Fibroblast of the conjunctiva (primary cell): ENCODE results near the gene GGN.
"Not testable (repeated sequence)": the region's sequence is repeated elsewhere in the genome, so short reads cannot be mapped to it uniquely, and the experiment has no call there.

Source experiments
- DNase-seq: peaks from one replicate; pipeline ENCODE4 v3.0.0-alpha.2; 2010; ENCODE audit warnings: low read depth

GGN gene

DNA sequence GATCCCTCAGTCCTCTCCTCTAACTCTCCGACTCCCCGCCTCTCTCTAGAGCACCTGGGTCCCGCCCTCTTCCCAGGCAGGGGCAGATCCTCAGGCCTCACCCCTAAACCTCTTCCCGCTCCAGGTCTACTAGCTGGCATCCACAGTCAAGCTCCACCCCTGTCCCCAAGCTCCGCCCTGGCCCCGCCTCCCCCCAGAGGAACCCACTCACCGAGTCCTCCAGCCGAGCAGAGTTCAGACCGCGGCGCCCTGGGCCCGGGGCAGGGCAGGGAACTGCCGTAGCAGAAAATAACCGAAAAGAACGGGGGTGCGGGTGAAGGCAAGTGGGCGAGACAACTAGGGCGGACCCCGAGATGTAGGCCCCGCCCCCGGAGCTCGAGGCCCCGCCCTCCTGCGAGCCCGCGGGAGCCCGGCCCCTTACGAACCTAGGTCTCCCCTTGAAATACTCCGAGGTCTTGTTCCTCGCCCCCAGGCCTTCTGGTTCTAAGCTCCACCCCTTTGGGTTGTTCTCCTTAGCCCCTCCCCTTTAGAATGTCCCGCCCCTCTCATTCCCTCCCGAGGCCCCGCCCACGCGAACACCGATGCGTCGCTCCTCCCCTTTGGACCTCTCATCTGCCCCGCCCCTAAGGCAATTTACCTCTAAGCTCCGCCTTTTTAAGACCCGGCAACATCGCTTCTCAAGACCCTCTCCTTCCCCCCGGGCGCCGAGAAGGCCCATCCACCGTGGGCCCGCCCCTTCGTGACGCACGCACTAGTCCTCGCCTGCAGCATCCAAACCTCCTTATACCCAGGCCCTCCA, at the start of gene GGN:
TSS of gene GGN (minus strand) at position 485 of the 799 bp plus-strand sequence. CDS start 773 bp downstream, outside the sequence.
- peak; percentile 88 for DNase-seq

GRCh38 chr19:38437295-38437694, 49.5 kb upstream of the GGN start:
- DNase-seq: no peak

- DNase-seq: no peak
Observed at GRCh38 chr19:38434549-38435051, 46.8 kb upstream of the GGN start.

DNA sequence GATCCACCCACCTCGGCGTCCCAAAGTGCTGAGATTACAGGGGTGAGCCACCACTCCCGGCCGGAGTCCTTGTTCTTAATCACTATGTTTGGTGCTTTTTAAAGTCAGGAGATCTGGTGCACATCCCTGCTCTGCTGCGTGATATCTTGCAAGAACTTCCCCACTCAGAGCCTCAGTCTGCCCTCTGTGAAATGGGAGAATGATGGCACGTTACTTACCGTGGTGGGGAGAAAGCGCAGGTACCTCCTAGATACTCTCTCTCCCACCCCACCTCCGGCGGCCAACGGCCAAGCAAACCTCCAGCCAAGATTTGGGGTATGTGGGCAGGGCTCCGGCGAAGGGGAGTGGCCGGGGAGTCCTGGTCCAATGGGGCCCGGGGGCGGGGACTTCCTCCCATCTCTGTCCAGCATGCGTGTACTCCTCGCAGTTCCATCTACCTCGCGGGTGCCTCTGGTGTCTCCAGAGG, 45.5 kb upstream of the GGN start, which contains the start of gene RYR1:
TSS of gene RYR1 (plus strand) at position 424 of the 466 bp plus-strand sequence. CDS start 139 bp downstream, outside the sequence.
- no peak for DNase-seq

DNA sequence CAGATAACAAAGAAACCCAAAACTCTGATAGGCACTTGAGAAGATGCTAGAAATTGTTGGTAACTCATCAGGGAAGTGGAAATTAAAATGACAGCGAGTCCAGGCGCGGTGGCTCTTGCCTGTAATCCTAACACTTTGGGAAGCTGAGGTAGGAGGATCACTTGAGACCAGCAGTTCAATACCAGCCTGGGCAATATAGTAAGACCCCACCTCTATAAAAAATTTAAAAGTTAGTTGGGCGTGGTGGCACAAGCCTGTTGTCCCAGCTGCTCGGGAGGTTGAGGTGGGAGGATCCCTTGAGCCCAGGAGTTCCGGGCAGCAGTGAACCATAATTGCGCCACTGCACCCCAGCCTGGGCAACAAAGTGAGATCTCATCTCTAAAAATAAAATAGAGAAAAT, 43.1 kb upstream of the GGN start:
- DNase-seq: no peak

GRCh38 chr19:38429811-38430156, 42.0 kb upstream of the GGN start:
- DNase-seq: no peak

- DNase-seq: no peak
Observed at GRCh38 chr19:38429055-38429810, 41.4 kb upstream of the GGN start.

DNA sequence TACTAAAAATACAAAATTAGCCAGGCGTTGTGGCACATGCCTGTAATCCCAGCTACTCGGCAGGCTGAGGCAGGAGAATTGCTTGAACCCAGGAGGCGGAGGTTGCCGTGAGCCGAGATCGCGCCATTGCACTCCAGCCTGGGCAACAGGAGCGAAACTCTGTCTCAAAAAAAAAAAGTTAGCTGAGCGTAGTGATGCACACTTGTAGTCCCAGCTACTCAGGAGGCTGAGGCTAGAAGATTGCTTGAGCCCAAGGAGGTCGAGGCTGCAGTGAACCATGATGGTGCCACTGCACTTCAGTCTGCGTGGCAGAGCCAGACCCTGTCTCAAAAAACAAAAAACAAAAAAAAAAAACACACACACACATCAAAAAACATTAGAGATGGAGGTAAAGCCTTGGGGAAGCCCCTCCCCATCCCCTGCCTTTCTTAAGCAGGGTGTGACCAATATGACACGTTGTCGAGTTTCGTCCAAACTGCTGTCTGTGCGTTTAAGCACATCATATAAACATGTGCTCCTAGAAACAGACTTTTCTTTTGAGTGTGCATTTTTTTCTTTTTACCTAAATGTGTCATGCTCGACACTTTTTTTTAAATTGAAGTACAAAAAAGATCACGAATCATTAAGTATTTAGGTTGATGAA, 39.3 kb upstream of the GGN start:
- not testable (repeated sequence) for DNase-seq

DNA sequence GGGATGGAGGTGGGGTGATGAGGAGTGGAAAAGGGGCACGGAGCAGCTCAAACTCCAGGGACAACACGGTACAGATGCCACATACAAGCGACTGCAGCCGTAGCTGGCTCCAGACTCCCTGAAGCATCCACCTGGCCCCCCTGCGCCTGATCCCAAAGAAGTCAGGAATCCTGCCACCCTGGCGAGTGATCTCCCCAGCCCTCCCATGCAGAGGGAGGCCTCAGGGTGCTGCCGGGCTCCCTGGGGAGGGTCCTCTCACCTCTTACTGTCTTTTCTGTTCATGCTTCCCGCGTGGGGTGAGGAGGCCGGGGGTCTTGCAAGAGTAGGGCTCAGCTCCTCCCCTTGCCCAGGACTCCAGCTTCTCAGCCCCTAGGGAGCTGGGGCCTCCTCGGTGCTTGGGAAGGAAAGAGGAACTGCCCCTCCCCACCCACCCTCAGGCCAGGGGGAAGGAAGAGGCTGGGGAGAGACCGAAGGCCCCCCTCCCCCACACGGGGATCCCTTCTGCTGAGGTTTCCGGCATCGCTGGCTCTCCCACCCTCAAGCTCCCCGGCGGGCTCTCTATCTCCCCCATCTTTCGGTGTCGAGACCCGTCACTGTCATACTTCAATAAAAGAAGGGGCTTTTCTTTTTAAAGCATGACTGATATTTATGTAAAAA, 38.1 kb upstream of the GGN start, which contains the start of gene RASGRP4:
TSS of gene RASGRP4 (minus strand) at position 410 of the 657 bp plus-strand sequence. CDS start at position 282, 128 bp downstream.
- no peak for DNase-seq

DNA sequence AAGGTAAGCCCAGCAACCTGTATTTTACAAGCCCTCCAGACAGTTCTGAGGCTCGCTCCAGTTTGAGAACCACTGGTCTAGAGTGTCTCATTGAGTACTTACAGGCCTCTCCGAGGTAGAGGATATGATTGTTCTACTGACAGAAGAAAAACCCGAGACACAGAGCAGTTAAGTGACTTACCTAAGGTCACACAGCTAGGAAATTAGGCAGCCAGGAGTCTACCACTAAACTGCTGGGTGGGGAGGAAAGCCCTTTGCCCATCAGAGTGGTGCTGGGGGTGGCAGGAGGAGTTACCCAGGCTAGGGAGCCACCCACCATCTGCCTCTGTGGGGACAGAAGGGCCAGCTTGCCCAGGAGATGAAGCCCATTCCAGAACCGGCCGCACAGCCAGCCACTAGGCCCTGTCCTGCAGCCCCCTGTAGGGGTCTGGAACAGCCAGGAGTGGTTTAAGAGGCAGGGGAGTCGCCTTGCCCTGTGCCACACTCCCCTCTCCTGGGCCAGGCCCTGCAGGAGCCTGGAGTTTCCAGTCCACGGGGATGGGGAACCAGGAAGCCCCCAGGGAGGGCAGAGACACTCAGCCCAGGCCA, 37.5 kb upstream of the GGN start:
- no peak for DNase-seq

DNA sequence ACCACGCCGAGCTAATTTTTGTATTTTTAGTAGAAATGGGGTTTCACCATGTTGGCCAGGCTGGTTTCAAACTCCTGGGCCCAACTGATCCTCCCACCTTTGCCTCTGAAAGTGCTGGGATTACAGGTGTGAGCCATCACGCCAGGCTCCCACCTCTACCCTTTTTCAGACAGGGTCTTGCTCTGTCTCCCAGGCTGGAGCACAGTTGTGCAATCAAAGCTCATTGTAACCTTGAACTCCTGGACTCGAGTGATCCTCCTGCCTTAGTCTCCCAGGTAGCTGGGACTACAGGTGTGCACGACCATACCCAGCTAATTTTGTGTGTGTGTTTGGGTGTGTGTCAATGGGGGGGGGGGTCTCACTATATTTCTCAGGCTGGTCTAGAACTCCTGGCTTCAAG, 36.4 kb upstream of the GGN start:
- DNase-seq: no peak

GRCh38 chr19:38422438-38422837, 34.6 kb upstream of the GGN start:
- no peak for DNase-seq

DNA sequence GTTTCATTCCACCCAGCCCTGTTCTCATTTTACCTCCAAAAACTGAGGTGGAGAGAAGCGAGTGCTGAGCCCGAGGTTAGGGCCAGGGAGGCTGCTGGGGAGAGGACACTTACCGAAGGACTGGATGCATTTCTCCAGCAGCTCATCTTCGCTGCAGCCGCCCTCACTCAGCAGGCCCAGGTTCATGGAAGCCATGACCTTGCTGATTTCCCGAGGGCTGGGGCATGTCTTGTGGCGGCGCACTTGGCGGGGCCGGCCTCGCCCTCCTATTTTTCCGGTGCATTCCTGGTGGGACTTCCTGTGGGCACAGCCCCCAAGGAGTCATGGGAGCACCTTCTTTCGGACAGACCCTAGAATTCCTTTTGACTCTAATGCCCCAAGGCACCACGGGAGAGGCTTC, 34.0 kb upstream of the GGN start:
- no peak for DNase-seq

GRCh38 chr19:38420935-38421334, 33.1 kb upstream of the GGN start:
- no peak for DNase-seq

DNA sequence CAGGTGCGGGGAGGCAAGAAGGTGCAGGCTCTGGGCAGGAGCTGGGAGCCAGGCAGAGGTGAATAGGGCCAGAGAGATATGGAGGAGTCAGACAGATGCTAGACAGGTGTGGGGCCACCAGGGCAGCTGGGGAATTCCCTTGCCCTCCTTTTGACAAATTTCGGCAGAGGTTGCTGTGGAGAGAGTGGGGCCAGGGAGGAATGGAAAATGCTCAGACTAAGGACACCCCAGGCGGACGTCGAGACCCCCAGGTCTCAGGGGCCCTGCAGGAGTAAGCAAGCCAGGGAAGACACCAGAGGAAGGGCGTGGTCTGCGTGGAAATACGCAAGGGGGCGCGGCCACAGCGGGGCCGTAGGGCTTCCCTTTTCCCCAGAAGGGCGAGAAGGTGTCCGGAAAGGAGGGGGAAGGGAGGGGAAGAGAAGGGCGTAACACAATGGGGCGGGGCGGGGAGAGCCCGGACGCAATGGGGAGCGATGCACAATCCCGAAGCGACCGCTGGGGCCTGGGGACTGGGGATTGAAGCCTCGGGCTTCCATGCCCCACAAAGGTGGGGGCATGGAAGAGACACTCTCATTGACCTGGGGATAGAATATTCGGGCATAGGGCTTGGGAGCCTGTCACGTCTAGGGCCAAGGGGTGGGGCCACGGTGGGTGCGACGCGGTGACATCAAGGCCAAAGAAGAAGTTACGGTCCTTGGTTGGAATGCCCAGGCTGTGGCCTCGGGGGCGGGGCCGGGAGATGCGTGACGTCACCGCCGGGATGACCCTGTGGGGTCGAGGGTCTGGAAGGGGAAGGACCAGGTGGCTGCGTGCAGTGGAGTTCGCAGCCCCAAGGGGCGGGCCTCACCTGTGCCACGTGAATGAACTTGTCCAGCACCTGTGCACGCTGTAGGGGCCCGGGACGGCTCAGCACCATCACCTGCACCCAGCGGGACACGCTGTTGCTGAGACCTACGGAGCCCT, 30.0 kb upstream of the GGN start:
- DNase-seq: no peak

DNA sequence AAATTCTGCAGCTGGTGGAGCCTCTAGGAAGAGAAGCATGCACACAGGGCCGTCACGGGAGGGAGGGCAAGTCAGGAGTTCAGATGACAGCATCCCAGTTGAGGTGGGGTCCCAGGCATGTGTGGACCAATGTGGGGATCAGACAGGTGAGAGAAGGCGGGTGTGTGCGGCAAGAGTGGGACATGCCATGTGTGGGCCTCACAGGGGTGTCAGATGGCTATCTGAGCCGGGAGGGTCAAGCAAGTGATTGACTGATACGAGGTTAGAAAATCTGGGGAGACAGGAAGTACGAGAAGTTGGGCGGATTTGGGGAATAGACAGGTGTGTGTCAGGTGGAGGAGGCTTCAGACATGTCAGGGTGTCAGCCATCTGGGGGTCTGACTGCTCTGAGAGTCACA, 29.3 kb upstream of the GGN start:
- DNase-seq: no peak

DNA sequence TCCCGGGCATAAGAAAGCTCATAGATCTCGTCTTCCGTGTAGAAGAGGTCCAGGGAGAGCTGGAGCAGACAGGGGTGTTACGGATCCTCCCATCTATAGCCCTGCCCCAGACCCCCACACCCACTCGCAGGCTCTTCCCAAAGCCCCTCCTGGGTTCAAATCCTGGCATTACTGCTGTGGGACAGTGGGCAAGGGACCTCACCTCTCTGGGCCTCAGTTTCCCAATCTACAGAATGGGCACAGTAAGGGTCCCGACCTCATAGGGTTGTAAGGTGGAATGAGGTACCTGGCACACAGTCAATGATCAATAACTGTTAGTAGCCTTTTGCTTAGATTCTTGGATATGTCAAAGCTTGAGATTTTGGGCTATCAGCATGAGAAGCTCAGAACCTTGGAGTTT, 25.6 kb upstream of the GGN start:
- no peak for DNase-seq

GRCh38 chr19:38412961-38413360, 25.1 kb upstream of the GGN start:
- DNase-seq: no peak

GRCh38 chr19:38412491-38412890, 24.7 kb upstream of the GGN start:
- no peak for DNase-seq

DNA sequence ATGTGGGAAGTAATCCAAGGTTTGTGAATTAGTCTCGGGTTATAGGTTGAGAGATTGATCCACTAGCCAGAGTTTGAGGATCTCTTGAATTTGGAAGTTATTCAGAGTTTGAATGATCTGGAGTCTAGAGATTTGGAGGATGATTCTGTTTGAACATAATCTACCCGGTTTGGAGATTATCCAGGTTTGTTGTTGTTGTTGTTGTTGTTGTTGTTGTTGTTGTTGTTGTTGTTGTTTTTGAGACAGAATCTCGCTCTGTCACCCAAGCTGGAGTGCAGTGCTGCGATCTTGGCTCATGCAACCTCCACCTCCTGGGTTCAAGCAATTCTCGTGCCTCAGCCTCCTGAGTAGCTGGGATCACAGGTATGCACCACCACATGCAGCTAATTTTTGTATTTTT, 24.1 kb upstream of the GGN start:
- DNase-seq: not testable (repeated sequence)
